Measurements from ENCODE around the gene SPATA2L. TPM values are rescaled to one million over a fixed set of nuclear protein-coding genes. Genes with fewer than 3 reads are reported as not detected.
"Not testable (repeated sequence)": the region's sequence is repeated elsewhere in the genome, so short reads cannot be mapped to it uniquely, and the experiment has no call there.

The SPATA2L gene
- total RNA-seq, 4 donors from 2014 or later: 1.2 to 18.7 (median 7.2) TPM

- Histone ChIP-seq H3K9me3 (no peaks in the 10 kb centered on the region), H3K27me3 (no peaks in the 10 kb centered on the region), H3K4me3 (no peak overlapping the region), H3K27ac (no peak overlapping the region), H3K36me3 (no peaks in the 10 kb centered on the region), H3K4me1 (peaks cover 4 to 6% of the 10 kb centered on the region in 2 donors)
- DNase-seq: no peak
- TF ChIP-seq POLR2A (IDR thresholded peaks at IDR 0.05) (no peak), CTCF (IDR thresholded peaks at IDR 0.05) (no peak)
- intact Hi-C loops (cut with DNase I; ENCODE audit: low total_unique reads): no loop called here
These were observed 10.1 kb downstream of the SPATA2L start for GRCh38 chr16:89691231-89691985.

- Histone ChIP-seq H3K36me3 (no peaks in the 10 kb centered on the region), H3K27me3 (no peaks in the 10 kb centered on the region), H3K9me3 (no peaks in the 10 kb centered on the region), H3K4me3 (no peak overlapping the region), H3K4me1 (peaks cover 4 to 6% of the 10 kb centered on the region in 2 donors), H3K27ac (no peak overlapping the region)
- intact Hi-C loops (cut with DNase I; ENCODE audit: low total_unique reads): no loop called here
- TF ChIP-seq POLR2A (IDR thresholded peaks at IDR 0.05): no peak
- no peak for TF ChIP-seq CTCF (IDR thresholded peaks at IDR 0.05)
- no peak for DNase-seq
These were observed 11.1 kb downstream of the SPATA2L start for GRCh38 chr16:89690392-89690901.

- H3K4me3 ChIP-seq; H3K9me3 ChIP-seq; H3K27ac ChIP-seq; DNase-seq; H3K36me3 ChIP-seq; intact Hi-C loops (cut with DNase I; ENCODE audit: low total_unique reads); H3K27me3 ChIP-seq; H3K4me1 ChIP-seq: not testable (repeated sequence)
These were observed 11.9 kb downstream of the SPATA2L start for GRCh38 chr16:89689621-89690020.

GRCh38 chr16:89689142-89689541 lies 12.4 kb downstream of the SPATA2L start:
- H3K27me3 ChIP-seq: no peaks in the 10 kb centered on the region
- intact Hi-C loops (cut with DNase I; ENCODE audit: low total_unique reads): no loop called here
- DNase-seq: no peak
- no peak overlapping the region for H3K4me3 ChIP-seq
- no peaks in the 10 kb centered on the region for H3K36me3 ChIP-seq
- peaks cover 4 to 6% of the 10 kb centered on the region in 2 donors for H3K4me1 ChIP-seq
- no peak overlapping the region for H3K27ac ChIP-seq
- no peaks in the 10 kb centered on the region for H3K9me3 ChIP-seq
- TF ChIP-seq POLR2A (IDR thresholded peaks at IDR 0.05): no peak
- TF ChIP-seq CTCF (IDR thresholded peaks at IDR 0.05): no peak

GRCh38 chr16:89688395-89688794 lies 13.1 kb downstream of the SPATA2L start:
- no peaks in the 10 kb centered on the region for H3K9me3 ChIP-seq
- no peak overlapping the region for H3K4me3 ChIP-seq
- no peak for DNase-seq
- H3K4me1 ChIP-seq: peaks cover 4 to 6% of the 10 kb centered on the region in 2 donors
- no peak overlapping the region for H3K27ac ChIP-seq
- TF ChIP-seq POLR2A (IDR thresholded peaks at IDR 0.05) (no peak), CTCF (IDR thresholded peaks at IDR 0.05) (no peak)
- no peaks in the 10 kb centered on the region for H3K27me3 ChIP-seq
- H3K36me3 ChIP-seq: no peaks in the 10 kb centered on the region
- intact Hi-C loops (cut with DNase I; ENCODE audit: low total_unique reads): no loop called here
